ENCODE data around the gene LRBA.
"Not testable (repeated sequence)": the region's sequence is repeated elsewhere in the genome, so short reads cannot be mapped to it uniquely, and the experiment has no call there.

The LRBA gene

DNA sequence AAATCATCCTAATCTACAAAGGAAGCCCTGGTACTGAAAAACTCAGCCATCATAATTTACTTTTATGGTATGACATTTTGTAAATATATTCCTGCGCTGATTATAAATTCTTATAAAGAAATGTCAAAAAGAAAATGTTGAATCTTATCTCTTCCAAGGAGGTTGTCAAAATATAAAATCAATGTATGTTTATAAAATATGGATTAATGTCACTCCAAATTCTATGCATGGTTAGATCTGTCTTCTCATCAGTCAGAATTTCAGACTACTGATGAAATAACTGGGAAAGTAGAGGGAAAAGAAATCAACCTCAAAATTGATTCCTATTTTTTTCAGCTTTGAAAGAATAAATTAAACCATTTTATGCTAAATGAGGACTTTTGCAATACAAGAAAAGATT is 553.1 kb downstream of the LRBA start:
- DNase-seq, result no peak

DNA sequence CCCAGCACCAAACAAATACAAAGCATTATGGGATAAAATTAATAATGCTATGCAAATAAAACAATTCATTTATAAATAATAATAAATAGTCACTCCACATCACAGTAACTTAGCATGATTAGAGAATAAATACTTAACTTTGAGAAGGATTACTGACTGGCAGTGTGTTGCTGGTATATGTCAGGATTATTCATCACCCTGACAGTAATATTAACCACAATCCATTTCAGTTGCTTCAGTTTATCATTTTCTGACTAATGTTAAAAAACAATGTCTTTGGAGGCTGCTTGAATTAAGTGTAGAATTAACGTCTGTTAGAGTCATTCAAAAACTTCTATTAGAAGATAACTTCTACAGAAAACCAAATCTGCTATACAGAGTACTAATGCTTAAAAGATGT is 557.3 kb downstream of the LRBA start:
- DNase-seq, result no peak

DNA sequence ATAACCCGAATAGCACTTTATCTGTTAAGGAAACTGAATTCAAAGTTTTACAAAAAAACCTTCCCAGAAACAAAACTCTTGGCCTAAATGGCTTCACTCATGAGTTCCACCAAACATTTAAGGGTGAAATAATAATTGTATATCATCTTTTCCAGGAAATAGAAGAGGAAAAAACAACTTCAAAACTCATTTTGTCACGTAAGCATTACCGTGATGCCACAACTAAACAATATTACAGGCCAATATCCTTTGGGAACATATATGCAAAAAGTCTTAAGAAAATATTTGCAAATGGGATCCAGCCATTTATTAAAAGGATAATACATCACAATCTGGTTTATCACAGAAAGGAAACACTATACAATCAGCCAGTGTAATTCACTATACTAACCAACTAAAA is 563.2 kb downstream of the LRBA start:
- DNase-seq, result no peak

DNA sequence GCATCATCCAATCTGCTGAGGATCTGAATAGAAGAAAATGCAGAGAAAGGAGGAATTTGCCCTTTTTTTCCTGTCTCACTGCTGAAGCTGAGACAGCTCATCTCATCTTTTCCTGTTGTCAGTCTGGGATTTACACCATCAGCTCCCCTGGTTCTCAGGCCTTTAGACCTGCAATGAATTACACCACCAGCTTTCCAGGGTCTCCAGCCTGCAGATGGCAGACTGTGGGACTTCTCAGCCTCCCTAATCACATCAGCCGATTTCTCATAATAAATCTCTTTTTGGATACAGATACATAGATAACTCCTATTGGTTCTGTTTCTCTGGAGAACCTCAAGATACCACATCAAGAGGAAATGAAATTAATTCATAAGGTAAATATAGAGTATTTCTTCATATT is 567.7 kb downstream of the LRBA start:
- no peak for DNase-seq

DNA sequence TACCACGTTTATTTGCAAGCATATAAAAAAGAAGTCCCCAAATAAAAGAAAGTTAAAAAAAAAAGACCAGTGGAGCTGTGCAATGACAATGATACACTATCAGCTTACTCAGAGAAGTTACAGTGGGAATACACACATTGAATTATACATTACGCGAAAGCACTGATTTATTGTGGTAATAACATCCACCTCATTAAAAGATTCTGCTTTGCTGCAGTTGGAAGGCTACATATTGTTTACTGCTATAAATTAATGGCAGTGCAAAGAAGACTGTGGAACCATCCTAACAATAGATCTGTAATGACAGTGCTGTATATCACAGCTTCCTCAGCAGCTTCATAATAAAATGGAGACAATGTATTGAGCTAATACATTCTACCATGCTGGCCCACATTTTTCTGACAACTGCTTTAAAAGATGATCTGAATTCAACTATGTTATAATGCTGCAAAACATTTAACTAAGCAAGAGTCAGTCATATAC is 575.6 kb downstream of the LRBA start:
- no peak for DNase-seq

DNA sequence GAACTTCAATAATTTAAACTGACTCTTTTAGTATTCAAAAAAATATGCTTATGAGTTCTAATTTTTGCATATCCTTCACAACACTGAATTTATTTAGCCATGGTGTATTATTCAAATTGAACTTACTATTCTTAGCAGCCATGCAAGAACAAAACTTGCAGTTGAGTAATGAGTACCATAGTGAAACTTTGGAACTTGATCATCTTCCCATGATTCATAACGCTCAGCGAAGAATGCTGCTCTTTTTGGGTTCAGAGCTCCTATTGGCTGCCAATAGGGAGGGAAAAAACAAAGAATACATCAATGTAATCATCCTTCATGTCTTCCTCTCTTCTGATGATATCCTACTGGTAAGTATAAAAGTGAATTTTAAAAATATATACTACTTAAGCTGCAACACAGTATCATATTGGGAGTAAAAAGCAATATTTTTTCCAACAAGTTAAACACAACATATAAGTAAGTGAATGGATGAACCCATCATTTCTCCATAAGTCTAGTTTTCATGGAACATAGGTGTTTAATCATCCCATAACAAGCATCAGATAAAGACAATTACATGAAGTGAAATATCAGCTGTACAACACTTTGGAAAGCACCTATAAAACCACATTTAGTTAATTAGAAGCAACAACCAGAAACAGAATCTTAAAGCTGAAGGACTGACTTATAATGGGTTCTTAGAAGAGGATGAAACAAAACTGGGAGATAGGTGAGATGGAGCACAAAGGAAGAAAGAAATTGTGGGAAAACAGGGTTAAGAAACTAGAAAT is 578.3 kb downstream of the LRBA start:
- no peak for DNase-seq

DNA sequence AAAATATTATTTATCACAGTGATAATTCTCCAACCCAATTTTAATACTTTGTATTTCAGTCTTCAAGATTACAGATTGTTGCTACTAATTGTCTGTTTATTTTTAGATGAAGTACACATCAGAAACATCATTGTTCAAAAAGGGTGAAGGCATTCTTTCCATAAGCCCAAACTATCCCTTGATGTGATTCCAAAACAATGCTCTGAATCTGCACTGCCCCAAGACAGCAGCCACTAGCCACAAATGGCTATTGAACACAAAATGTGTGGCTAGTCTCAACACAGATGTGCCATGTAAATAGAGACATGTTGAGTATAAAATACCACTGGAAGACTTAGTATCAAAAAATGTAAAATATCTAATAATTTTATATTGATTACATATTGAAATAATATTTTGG is 583.9 kb downstream of the LRBA start:
- no peak for DNase-seq

DNA sequence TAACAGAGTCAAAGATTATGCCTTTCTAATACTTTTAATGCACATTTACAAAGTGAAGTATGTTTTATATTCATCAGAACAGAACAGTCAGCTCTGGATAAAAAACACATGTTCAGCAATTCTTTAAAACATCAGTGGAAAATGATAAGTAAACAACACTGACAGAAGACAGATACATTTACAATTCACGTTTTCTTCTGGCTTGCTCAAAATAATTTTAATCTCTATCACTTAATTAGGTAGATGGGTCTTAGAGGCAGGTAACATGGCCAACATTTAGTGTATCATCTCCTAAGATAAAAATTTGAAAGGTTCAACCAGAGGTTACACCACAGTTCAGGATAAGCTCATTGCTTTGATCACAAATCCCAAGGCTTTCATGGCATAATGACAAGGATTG is 589.9 kb downstream of the LRBA start:
- no peak for DNase-seq

DNA sequence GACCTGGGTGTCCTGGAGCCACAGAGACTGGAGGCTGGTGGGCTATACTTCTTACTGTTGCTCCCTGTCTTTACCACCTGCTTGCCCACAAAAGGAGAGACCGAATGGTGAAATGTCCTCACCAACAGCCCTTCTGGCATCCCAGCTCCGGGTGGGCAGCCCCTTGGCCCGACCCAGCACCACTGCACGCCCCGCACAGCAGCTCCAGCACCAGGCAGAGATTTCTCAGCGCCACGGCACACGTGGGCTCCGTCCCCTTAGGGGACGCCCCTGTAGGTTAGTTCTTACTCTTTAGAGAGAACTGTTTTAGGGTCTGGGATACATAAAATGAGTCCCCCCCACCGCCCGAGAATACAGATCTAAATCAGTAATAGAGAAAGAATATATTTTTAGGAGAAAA is 591.6 kb downstream of the LRBA start:
- DNase-seq, result no peak

DNA sequence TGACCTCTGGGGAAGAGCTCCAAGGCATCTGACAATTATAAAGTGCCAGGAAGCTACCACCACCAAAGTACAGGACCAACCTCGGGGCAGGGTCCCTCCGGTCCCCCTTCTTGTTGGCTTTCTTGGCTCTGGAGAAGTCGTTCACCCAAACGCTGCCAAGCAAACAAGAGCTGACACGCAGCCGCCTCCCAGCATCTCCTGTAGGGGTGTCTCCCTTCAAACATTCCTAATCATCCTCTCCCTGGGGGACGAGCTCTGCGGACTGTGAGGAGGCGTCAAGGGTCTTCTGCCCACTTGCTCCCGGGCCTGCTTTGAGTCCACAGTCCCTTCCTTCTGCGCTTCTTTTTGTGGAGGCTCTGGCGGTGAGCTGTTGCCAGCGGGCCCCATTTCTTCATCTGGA is 592.0 kb downstream of the LRBA start:
- DNase-seq, result no peak

DNA sequence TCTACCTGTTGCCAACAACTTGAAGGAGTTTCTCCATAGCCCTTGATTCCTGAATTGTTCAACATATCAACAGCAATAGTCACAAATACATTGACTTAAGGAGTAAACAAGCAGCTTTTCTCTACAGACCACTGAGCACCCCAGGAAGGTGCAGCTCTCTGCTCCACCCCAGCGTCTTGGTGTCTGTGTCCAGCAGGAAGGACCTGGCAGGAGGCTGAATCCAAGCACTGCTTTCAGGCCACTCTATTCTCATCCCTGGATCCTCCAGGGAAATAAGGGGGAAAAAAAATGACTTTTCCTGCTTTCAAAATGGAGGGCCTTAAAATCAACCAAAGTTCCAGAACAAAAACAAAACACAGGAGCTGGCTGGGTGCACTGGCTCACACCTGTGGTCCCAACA is 593.5 kb downstream of the LRBA start:
- no peak for DNase-seq

DNA sequence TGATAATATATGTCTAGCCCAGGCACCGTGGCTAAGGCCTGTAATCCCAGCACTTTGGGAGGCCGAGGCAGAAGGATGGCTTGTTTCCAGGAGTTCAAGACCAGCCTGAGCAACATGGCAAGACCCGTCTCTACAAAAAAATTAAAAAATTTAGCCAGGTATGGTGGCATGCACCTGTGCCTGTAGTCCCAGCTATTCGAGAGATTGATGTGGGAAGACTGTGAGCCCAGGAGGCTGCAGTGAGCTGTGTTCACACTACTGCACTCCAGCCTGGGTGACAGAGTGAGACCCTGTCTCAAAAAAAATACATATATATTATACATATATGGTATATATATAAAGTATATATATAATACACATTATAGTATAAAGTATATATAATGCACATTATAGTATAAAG is 595.1 kb downstream of the LRBA start:
- no peak for DNase-seq

DNA sequence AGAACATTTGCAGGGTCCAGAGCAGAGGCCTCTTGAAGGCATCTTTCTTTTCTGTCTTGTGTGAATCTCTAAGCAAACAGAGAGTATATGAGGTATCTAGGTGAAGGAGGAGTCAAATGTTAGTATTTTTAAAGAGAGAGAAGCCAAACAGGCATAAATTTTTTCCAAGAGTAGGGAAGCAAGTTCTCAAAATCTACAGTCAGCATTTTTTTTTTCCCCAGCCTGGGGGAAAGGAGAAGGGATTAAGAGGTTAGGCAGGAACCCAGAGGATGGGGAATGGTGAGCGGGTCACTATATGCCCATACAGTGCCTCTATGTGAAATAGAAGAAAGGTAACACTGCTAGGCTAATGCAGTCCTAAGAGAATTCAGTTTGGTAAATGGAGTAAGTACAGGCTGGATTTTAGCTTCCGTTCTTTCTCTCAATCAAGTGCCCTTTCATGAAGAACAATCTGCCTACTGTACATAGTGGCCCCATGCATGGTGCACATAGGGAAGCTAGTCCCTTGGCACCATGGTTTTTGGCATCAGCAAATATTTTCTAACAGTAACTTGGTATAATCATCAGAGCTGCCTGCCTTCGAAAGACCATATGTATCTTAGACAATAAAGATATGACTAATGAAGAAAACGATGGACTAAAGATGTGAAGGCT is 596.2 kb downstream of the LRBA start:
- DNase-seq, result no peak

DNA sequence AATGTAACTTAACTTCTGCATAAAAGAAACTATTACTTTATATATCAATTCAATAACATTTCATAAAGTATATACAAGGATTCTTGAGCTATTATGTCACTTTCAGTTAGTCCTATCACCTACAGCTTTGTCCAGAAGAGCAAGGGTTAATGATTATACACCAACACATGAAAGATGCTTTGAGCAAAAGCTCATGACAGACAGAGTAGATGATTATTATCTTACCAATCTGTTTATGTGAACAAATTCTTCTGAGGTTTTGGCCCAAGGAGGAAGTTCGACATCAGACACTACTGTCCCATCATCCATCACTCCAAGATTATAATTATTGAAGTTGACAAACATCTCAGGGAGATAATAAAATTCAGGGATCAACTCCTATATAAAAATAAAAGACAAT is 599.9 kb downstream of the LRBA start:
- no peak for DNase-seq

DNA sequence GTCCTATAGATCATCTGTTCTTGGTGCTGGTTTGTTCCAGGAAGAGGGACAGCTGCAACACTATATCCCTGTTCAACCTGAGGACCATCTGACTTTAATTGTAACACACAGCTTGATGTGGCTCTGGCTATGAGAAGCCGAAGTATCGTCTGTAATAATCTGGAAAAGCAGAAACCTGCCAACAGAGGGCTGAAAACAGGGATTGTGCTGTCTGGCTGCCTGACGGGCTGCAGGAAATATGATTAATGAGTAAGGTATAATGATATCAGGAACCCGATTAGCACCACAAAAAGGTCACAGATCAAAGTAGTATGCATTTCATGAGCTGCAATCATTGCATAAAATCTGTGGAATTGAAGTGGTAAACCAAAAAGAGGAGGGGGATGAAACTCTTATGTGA is 603.6 kb downstream of the LRBA start:
- DNase-seq, result no peak

DNA sequence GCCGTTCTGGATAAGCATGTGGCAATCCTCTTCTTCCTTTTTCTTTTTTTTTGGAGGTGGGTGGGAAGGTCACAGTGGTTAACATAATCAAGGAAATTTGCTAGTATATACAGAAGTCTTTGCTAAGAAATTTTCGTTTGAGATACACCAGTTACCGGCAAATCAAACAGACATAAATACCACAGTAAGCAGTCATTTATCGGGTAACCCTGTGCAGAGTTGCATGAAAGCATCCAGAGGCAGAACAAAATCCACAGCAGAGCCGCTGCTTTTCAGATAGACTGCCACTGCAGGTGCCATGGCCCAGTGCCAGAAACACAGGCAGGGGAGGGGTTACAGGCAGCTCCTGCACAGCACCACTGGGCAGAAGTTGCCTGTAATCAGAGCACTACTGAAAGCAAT is 612.2 kb downstream of the LRBA start:
- peak in 4 of 6 experiments; percentile 4 to 10 (median 10) for DNase-seq

DNA sequence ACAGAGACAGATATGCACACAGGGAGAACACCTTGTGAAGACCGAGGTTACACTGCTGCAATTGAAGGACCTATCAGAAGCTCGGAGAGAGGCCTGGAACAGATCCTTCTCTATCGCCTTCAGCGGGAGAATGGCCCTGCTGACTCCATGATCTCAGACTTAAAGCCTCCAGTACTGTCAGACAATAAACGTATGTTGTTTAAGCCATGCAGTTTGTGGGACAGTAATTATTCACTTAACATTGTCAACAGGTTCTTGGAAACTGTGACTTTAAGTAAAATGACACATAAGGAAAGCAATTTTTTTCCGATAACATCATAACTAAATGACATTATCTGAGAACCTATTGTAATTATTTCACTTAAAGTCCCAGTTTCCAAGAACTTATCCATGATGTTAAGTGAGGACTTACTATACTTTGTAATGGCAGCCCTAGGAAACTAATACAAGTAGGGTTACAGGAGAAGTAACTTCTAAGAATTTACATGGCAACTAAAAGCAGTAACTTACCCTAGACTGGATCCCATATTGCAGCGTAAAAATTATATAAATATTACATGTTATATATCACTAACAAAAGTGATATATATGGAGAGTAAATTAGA is 613.9 kb downstream of the LRBA start:
- DNase-seq, result no peak

DNA sequence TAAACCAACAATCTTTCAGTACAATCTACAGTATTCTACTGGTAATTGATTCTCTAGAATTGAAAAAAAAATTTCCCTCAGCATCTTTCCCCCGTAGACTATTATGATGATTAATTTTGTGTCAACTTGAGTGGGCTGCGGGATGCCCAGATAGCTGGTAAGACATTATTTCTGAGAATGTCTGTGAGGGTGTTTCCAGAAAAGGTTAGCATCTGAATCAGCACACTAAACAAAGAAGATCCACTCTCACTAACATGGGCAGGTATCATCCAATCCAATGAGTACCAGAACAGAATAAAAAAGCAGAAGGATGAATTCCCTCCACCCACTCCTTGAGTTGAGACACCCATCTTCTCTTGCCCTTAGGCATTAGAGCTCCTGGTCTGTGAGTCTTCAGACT is 619.2 kb downstream of the LRBA start:
- no peak for DNase-seq

DNA sequence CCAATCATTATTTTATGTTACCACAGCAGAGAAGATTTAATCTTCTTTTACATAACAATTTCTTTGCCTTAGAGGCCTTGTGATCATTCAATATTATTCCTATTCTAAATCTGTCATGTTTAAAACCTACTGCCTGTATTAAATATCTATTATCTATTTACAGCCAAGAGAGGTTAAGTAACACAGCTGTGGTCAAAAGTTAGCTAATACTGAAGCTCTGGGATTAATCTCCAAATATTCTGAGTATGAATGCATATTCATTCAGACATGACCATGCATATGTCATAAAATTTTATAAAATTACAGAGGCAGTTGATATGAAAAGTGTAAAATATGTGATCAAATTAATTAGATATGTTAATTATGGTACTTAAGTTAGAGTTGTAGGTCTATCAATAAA is 621.0 kb downstream of the LRBA start:
- no peak for DNase-seq

DNA sequence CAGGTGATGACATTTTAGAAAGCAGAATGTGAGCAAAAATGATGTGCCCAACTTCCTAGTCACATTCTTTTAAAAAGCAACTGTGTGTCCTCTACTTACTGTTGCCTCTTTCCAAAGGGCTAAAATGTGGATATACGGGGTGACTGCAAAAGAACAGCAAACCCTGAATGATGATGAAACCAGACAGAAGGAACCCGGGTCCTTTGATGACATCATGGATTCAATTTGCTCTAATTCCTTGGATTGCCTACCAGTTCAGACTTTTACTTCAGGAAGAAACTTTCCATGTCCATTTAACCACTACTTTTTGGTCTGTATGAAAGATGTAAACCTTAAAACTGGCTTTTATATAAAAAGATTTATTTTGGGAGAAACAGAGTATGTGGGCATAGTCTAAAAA is 624.0 kb downstream of the LRBA start:
- DNase-seq, result no peak

DNA sequence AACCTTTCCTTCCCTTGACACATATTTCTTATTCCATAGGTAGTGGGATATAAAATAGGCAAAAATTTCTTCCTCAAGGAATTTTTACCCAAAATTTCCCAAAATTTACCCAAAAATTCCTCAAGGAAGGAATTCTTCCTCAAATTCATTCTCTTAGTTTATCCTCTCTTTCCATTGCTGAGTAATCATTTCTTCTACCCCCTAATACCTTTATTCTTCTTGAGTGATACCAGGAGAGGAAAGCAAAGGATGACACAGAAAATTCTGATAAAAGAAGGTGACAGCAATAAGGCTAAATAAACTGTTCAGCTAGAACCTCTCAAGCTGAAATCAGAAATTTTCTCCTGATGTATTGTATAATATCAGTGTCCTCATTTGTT is 624.6 kb downstream of the LRBA start:
- no peak for DNase-seq

DNA sequence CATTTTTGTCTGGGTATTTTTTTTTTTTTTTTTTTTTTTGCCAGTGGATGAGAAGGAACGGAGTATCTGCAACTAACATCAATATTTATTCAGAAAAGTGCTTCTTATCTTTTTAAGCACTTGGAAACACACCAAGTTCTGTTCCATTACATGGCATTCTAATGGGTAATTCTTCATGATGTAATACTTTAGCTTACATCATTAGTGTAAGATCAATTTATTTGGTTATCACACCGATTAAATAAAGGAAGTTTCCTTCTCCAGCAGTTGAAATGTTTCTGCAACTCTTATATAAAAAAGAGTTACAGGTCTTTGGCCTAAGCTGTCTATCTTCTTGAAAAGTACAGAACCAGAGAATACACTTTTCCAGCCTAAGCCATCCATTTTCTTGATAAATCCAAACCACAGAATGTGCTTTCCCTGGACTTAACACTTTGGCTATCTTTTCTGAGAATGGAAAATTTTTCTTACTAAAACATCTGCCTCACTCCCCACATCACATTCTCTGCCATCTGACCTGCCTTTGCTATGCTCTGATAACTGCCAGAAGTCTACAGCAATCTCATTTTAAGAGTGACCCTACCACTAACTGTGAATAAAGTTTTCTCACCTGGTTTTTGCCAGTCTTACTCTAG is 625.1 kb downstream of the LRBA start:
- no peak for DNase-seq

DNA sequence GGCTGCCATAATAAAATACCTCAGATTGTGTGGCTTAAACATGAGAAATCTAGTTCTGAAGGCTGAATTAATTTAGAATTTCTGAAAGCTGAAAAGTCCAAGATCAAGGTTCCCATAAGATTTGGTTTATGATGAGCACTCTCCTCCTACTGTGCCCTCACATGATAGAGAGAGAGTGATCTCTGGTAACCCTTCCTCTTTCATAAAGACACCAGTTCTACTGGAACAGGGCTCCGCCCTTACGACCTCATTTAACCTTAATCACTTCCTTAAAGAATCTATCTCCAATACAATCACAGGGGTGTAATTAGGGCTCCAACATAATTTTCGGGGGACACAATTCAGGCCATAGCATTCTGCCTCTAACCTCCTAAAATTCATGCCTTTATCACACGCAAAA is 627.1 kb downstream of the LRBA start:
- DNase-seq, result no peak

DNA sequence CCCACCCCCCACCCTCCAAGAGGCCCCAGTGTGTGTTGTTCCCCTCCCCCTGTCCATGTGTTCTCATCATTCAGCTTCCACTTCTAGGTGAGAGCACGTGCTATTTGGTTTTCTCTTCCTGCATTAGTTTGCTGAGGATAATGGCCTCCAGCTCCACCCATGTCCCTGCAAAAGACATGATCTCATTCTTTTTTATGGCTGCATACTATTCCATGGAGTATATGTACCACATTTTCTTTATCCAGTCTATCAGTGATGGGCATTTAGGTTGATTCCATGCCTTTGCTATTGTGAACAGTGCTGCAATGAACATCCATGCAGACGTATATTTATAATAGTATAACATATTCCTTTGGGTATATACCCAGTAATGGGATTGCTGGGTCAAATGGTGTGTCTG is 628.7 kb downstream of the LRBA start:
- DNase-seq, result not testable (repeated sequence)
